Brain pericyte (primary cell): ENCODE measurements around the gene USP37.

Source experiments
- DNase-seq: peaks from one replicate; pipeline ENCODE4 v3.0.0-alpha.2; 2012; ENCODE audit warnings: low read depth, low spot score

USP37 gene

DNA sequence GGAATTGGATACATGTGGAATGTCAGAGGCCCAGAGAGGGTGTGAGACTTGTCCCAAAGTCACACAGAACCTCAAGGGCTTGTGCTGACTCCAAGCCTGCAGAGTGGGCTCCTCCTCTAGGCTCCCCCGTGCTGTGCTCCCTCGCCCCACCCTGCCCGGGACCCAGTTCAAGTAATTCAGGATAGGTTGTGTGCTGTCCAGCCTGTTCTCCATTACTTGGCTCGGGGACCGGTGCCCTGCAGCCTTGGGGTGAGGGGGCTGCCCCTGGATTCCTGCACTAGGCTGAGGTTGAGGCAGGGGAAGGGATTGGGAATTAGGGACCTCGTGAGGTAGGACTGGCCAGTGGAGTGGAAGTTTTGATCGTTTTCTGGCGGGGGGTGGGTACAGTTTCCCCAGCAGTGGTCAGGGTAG lies 165.7 kb downstream of the USP37 start:
- DNase-seq, result no peak

DNA sequence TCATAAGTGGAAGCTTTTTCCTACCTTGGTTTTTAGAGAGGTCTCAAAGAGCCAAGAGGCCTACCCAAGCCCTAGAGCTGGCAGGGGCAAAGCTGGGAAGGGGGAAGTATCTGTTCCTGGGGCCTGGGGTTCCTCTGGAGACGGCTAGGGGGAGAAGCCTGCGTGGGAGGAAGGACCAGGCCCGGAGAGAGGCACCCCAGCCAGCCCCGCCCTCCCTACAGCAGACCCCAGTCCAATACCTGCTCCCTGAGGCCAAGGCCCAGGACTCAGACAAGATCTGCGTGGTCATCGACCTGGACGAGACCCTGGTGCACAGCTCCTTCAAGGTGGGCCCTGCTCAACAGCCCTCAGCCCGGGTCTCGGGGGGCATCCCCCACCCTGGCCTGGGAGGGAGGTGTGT lies 166.3 kb downstream of the USP37 start:
- DNase-seq, result no peak

DNA sequence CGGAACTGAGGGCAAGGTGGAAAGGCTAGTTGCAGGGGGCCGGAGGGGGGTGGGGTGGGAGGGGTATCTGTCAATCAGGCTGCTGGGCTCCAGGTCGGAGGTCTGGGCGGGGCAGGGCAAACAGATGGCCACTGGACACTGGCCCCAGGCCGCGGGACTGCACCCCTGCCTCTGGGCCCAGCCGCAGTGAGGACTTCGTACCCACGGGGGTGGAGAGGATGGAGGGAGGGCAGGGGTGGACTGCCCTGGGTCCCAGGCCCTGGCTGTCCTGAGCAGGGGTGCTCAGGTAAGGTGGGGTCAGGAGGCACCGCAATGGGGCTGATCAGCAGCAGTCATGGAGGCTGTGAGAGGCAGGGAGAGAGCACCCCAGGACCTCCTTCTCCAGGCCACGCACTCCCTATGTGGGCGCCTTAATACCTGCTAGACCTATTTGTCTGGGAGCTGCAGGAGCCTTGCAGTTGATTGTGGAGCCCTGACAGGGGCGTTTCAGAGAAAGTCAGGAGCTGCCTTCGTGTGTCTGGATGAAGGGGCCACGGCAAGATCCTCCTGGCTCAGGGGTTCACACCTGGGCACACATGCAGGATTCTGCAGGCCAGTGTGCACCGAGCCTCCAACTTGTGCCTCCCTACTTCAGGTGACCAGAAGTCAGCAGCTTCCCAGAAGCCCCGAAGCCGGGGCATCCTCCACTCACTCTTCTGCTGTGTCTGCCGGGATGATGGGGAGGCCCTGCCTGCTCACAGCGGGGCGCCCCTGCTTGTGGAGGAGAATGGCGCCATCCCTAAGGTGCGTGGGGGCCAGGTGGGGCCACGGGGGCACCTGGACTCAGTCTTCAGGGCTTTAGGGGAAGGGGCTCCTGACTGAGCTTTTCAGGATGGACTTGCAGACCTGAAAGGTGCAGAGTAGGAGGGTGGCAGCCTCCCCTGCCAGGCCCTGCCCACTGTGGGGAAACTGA lies 166.9 kb downstream of the USP37 start:
- no peak for DNase-seq
